ENCODE results near the gene TMEM229A. TPM values are rescaled to one million over a fixed set of nuclear protein-coding genes. Genes with fewer than 3 reads are reported as not detected.

Gene TMEM229A
- total and polyA plus RNA-seq, 2 of the 8 experiments (the other 6 are each of a cell fraction or from before 2014, with no cell fraction given) = 0.33 to 0.54 TPM

- TF ChIP-seq KDM1A (IDR thresholded peaks at IDR 0.05; ENCODE audit: borderline replicate concordance, low read length) (no peak), BACH1 (IDR thresholded peaks at IDR 0.05; ENCODE audit: low read length) (no peak), TBP (IDR thresholded peaks at IDR 0.05; ENCODE audit: low read depth, low read length) (no peak), EGR1 (IDR thresholded peaks at IDR 0.05; ENCODE audit: borderline replicate concordance, low read depth, low read length) (no peak)
These were observed 25.6 kb upstream of the TMEM229A start (continued) for GRCh38 chr7:124058515-124058914.
